ENCODE results near the gene BCL2L13.

DNA sequence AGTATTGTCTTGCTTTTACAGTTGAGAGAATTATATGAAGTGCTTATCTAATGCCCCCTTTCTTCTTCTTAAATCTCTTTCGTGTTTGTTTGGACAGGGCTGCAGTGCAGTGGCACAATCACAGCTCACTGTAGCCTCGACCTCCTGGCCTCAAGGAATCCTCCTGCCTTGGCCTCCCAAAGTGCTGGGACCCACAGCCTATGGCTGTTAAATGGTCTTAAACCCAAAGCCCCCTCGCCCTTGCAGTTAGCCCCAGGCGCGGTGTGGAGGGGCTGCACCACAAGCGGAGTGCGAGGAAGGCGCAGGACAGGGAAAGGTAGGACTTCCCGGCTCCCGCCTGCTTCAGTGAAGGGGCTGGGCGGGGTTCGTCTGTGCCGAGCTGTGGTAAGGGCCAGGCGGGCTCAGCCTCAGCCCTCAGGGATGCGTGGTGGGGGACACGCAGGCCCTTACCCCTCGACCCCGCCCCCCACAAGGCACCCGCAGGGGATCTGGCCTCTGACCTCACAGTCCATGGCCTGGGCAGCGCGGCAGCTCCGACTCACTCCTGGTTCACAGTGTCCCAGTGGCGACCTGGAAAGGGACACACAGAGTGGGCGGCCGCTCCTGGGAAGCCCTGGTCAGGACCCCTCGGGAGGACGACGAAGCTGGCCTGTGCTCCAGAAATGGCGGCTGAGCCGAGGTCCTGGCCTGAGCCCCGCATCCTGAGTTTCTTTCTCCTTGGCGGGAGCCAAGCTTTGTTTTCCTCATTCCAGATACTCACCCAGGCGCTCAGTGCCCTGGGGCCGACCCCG, 111.2 kb downstream of the BCL2L13 start:
- TF ChIP-seq CREB1 (CRISPR knock-in tag; IDR thresholded peaks at IDR 0.05) = no peak
- TF ChIP-seq, protein P1, sequence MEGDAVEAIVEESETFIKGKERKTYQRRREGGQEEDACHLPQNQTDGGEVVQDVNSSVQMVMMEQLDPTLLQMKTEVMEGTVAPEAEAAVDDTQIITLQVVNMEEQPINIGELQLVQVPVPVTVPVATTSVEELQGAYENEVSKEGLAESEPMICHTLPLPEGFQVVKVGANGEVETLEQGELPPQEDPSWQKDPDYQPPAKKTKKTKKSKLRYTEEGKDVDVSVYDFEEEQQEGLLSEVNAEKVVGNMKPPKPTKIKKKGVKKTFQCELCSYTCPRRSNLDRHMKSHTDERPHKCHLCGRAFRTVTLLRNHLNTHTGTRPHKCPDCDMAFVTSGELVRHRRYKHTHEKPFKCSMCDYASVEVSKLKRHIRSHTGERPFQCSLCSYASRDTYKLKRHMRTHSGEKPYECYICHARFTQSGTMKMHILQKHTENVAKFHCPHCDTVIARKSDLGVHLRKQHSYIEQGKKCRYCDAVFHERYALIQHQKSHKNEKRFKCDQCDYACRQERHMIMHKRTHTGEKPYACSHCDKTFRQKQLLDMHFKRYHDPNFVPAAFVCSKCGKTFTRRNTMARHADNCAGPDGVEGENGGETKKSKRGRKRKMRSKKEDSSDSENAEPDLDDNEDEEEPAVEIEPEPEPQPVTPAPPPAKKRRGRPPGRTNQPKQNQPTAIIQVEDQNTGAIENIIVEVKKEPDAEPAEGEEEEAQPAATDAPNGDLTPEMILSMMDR (IDR thresholded peaks at IDR 0.05) = no peak
- TF ChIP-seq, protein P2, sequence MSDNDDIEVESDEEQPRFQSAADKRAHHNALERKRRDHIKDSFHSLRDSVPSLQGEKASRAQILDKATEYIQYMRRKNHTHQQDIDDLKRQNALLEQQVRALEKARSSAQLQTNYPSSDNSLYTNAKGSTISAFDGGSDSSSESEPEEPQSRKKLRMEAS (CRISPR knock-in tag; IDR thresholded peaks at IDR 0.05) = no peak
- TF ChIP-seq JUN (CRISPR knock-in tag; IDR thresholded peaks at IDR 0.05) = no peak
- TF ChIP-seq, protein P3, sequence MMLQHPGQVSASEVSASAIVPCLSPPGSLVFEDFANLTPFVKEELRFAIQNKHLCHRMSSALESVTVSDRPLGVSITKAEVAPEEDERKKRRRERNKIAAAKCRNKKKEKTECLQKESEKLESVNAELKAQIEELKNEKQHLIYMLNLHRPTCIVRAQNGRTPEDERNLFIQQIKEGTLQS (CRISPR knock-in tag; conservative IDR thresholded peaks at IDR 0.05) = no peak
- no peak for TF ChIP-seq FOXP1 (CRISPR knock-in tag; IDR thresholded peaks at IDR 0.05; ENCODE audit: borderline replicate concordance)
- TF ChIP-seq HMGA2 (CRISPR knock-in tag; IDR thresholded peaks at IDR 0.05) = no peak
